HFF-Myc (cell line): ENCODE data around the gene WDR38.

Source experiments
- DNase-seq: peaks from one replicate; pipeline ENCODE4 v3.0.0-alpha.2; 2011; ENCODE audit warnings: low read depth; ENCODE audit errors: extremely low read depth
- H3K4me3 ChIP-seq: replicated peaks from 2 replicates; pipeline ENCODE4 v1.5.1; 2011; ENCODE audit warnings: low read depth, mild to moderate bottlenecking, control low read depth, low read length
- TF ChIP-seq, protein P1 (sequence below): IDR thresholded peaks from 2 replicates; pipeline ENCODE4 v1.5.1; 2012; ENCODE audit warnings: mild to moderate bottlenecking, low read depth, low read length, control low read depth; ENCODE audit errors: missing control alignments

WDR38 gene

DNA sequence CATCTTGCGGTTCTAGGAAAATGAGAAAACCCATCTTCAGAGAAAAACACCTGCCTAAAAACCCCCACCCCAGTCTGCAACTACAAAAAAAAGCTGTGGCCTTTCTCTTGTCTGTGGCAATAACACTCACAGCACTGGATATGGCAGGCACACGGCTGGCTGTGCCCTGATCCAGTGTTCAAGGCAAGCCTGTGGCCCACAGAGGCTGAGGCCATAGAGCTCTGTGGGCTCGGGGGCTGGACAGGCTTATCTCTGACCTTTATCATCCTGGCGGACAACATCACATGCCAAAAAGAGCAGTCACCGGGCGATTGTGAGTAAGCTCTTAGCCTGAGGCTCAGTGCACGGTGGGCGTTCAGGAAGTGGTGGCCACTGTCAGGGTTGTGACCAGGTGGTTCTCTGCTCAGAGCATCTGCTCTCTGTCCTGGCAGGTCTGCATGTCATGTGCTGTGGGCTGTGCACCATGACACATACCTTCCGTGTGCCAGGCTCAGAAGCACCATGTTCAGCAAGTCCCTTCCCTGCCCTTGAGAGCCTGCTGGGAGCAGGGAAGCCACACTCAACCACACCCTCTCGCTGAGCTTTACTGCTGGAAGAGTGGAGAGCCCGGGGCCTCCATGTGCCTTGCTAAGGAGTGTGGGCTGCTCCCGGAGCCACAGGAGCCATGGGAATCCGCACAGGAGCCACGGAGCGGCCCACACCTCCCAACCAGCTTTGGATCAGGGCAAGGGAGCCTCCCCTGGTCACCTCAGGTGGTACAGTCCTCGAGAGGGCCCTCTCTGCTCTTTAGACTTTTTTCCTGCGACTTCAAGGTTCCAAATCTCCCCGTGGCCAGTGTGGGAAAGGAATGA lies 34.6 kb upstream of the WDR38 start:
- TF ChIP-seq, protein P1, sequence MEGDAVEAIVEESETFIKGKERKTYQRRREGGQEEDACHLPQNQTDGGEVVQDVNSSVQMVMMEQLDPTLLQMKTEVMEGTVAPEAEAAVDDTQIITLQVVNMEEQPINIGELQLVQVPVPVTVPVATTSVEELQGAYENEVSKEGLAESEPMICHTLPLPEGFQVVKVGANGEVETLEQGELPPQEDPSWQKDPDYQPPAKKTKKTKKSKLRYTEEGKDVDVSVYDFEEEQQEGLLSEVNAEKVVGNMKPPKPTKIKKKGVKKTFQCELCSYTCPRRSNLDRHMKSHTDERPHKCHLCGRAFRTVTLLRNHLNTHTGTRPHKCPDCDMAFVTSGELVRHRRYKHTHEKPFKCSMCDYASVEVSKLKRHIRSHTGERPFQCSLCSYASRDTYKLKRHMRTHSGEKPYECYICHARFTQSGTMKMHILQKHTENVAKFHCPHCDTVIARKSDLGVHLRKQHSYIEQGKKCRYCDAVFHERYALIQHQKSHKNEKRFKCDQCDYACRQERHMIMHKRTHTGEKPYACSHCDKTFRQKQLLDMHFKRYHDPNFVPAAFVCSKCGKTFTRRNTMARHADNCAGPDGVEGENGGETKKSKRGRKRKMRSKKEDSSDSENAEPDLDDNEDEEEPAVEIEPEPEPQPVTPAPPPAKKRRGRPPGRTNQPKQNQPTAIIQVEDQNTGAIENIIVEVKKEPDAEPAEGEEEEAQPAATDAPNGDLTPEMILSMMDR, result no peak
- H3K4me3 ChIP-seq, result no peak overlapping the region

DNA sequence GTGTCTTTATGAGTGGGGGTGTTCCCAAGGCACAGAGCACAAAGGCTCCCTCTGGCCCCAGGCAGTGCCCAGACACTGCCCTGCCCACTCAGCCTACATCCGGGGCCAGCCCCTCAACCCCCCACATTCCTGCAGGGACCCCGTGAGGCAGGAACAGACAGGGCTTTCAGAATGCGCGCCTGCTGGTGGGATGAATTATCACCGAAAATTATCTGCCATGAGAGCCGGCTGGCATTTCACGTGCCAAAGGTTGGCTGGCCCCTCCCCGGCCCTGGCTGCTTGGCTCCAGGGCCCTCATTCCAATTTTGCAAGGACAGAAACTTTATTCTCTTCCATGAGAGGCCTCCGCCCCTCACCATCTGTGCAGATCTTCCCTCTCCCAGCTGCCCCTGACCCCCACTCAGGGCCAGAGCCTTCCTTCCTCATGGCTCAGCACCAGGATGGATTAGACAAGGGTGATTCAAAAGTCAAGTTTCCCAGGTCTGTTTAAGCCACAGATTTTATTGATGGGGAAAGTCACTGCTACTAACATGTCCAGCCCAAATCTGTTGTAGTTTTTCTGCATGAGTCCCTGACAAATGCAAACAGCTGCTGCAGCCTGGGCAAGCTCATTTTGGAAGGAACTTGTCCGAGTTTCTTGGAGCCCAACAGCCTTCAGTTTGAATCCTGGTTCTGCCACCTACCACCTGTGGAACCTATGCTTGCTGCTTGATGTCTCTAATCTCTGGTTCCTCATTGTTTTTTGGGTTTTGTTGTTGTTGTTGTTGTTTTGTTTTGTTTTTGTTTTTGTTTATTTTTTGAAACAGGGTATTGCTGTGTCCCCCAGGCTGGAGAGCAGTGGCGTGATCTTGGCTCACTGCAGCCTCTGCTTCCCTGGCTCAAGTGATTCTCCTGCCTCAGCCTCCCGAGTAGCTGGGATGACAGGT lies 32.3 kb upstream of the WDR38 start:
- DNase-seq, result no peak
- TF ChIP-seq, protein P1, result no peak

More for the DNA sequence above, 34.6 kb upstream of the WDR38 start:
- no peak for DNase-seq

DNA sequence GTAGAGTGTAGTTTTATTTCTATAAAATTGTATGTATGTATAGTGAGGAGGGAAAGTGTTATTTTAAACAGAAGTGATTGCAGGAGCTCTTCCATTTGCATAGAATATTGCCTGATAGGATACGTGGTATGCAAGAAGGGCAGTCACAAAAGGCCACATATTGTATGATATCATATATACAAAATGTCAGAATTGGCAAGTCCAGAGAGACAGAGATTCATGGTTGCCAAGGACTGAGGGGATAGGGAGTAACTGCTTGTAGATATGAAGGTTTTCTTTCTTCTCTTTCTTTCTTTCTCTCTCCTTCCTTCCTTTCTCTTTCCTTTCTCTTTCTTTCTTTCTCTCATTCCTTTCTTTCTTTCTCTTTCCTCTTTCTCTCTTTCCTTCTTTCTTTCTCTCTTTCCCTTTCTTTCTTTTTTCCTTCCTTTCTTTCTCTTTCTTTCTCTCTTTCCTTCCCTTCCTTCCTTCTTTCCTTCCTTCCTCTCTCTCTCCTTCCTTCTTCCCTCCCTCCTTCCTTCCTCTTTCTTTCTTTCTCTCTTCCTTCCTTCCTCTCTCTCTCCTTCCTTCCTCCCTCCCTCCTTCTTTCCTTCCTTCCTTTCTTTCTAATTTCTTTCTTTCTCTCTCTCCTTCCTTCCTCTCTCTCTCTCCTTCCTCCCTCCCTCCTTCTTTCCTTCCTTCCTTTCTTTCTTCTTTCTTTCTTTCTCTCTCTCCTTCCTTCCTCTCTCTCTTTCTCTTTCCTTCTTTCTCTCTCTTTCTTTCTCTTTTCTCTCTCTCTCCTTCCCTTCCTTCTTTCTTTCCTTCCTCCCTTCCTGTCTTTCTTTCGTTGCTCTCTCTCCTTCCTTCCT lies 24.5 kb upstream of the WDR38 start:
- H3K4me3 ChIP-seq, result no peak overlapping the region
- DNase-seq, result no peak
- TF ChIP-seq, protein P1, result no peak

More for the DNA sequence above, 32.3 kb upstream of the WDR38 start:
- H3K4me3 ChIP-seq, result no peak overlapping the region

DNA sequence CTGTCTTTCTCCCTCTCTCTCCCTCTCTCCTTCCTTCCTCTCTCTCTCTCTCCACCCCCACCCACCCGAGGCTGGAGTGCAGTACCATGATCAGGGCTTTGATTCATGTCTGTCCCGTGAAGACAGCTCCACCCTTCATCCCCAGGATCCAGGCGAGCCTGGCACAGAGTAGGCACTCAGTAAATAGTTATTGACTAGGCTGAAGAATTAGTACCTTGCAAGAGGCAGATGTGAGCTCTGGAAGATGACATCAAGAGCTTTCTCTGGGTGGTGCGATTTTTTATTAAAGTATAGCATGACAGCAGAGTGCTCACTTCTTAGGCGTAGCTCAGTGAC lies 24.0 kb upstream of the WDR38 start:
- H3K4me3 ChIP-seq, result no peak overlapping the region
- DNase-seq, result no peak
- TF ChIP-seq, protein P1, result no peak

DNA sequence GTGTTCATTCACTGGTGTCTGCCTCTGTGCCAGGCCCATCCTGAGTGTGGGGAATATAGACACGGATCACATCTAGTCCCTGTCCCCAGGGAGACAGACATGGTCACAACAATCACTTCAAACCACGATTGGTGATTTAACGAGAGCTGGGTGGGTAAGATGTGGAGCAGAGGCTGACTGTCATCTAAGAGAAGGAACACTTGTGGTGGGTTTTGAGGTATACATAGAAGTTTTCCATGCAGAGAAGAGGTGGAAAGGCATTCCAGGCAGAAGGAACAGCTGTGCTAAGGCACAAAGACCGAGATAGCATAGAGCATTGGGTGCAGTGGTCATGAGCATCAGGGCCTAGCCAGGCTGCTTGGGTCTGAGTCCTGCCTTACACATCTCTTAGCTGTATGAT lies 22.7 kb upstream of the WDR38 start:
- DNase-seq, result no peak
- H3K4me3 ChIP-seq, result no peak overlapping the region
- TF ChIP-seq, protein P1, result no peak

DNA sequence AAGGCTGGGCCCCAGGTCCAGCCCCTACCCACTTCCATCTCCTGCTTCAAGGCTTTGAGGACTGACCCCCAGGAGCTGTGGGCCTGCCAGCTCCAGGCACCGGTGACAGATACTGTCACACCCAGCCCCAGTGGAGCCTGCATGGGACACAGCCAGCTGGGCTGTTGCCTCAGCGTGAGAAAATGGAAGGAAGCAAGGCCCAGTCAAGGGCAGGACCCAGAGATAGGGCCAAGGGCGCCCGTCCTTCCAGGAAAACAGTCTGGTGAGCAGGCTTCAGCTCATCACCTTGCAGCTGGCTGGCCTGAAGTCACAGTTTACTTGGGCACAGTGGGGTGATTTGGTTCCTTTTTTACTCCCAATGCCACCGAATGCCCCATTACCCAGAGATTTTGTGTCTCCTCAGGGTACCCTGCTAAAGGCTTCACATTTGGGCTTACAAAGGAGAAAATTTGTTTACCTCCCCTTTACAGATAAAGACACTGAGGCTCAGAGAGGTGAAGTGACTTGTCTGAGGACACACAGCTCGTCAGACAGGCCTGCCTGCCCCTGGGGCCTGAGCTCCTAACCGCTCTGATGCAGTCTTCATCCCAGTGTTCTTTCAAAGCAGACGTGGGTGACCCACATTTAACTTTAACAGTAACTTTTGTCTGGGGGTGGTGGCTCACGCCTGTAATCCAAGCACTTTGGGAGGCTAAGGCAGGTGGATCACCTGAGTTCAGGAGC lies 21.5 kb upstream of the WDR38 start:
- TF ChIP-seq, protein P1, result no peak
- H3K4me3 ChIP-seq, result no peak overlapping the region
- DNase-seq, result no peak
